GM12891 (cell line): ENCODE results near the gene EIF3I.
A peak's percentile ranks its signal among the peaks of the same experiment; 100 is the strongest.
"Not testable (repeated sequence)": the region's sequence is repeated elsewhere in the genome, so short reads cannot be mapped to it uniquely, and the experiment has no call there.

Experiments used
- DNase-seq: peaks from one replicate; pipeline ENCODE4 v3.0.0; 2011; ENCODE audit warnings: low spot score; ENCODE audit not compliant: insufficient read length
- FAIRE-seq: peaks from 2 replicates; lab custom pipeline; 2011; peaks lifted over from hg19 to GRCh38; lab: Jason Lieb, UNC
- PAX5 ChIP-seq: IDR thresholded peaks from 2 replicates; pipeline ENCODE4 v1.6.1; 2011; ENCODE audit warnings: low read length, moderate library complexity, mild to moderate bottlenecking; ENCODE audit not compliant: insufficient read depth, severe bottlenecking
- POLR2A ChIP-seq: IDR thresholded peaks from 2 replicates; pipeline ENCODE4 v1.6.1; 2011; ENCODE audit warnings: low read depth, low read length, control low read depth
- POLR2AphosphoS5 ChIP-seq: IDR thresholded peaks from 2 replicates; pipeline ENCODE4 v1.6.1; 2011; ENCODE audit warnings: low read depth, low read length, control low read depth
- POU2F2 ChIP-seq: IDR thresholded peaks from 2 replicates; pipeline ENCODE4 v1.6.1; 2011; ENCODE audit warnings: low read depth, mild to moderate bottlenecking, control low read depth, low read length, moderate library complexity
- SPI1 ChIP-seq: IDR thresholded peaks from 2 replicates; pipeline ENCODE4 v1.6.1; 2011; ENCODE audit warnings: low read depth, low read length, control low read depth
- TAF1 ChIP-seq: IDR thresholded peaks from 2 replicates; pipeline ENCODE4 v1.6.1; 2011; ENCODE audit warnings: low read depth, low read length, control low read depth

The EIF3I gene

DNA sequence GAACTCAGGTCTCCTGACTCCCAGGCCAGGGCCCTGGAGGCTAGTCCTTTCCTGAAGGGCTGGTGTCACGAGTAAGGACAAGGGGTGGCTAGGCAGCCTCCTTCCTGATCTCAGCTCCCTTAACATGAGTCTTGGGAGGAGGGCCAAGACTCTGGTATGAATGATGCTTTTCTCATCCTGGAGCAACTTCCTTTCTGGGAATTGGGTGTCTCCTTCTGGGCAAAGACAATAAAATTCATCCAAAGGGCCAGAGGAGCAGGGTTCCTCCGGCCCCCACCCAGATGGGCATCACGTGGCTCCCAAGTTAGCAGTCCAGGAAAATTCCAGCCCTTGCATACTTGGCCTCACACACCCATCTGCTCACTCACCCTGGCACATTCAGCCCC, 24.7 kb downstream of the EIF3I start, which contains the start of gene FAM167B:
Gene FAM167B (plus strand): TSS at position 335 of the 386 bp plus-strand sequence. CDS start 200 bp downstream, outside the sequence.
- no peak for DNase-seq
- no peak for FAIRE-seq
- TF ChIP-seq TAF1 (no peak), POLR2AphosphoS5 (no peak), POU2F2 (no peak), SPI1 (no peak)

DNA sequence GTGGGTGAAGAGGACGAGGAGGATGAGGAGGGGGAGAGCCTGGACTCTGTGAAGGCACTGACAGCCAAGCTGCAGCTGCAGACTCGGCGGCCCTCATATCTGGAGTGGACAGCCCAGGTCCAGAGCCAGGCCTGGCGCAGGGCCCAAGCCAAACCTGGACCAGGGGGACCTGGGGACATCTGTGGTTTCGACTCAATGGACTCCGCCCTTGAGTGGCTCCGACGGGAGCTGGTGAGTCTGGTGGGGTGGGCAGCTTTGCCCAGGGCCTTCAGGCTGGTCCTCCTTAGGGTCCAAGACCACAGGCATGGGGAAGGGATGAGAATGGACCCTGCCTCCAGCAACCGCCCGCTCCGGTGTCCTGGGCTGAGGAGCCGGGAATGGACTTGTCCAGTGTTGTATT, 25.2 kb downstream of the EIF3I start:
- no peak for FAIRE-seq
- no peak for DNase-seq
- TF ChIP-seq POLR2A (no peak), POU2F2 (no peak), PAX5 (no peak), POLR2AphosphoS5 (no peak), TAF1 (no peak), SPI1 (no peak)

DNA sequence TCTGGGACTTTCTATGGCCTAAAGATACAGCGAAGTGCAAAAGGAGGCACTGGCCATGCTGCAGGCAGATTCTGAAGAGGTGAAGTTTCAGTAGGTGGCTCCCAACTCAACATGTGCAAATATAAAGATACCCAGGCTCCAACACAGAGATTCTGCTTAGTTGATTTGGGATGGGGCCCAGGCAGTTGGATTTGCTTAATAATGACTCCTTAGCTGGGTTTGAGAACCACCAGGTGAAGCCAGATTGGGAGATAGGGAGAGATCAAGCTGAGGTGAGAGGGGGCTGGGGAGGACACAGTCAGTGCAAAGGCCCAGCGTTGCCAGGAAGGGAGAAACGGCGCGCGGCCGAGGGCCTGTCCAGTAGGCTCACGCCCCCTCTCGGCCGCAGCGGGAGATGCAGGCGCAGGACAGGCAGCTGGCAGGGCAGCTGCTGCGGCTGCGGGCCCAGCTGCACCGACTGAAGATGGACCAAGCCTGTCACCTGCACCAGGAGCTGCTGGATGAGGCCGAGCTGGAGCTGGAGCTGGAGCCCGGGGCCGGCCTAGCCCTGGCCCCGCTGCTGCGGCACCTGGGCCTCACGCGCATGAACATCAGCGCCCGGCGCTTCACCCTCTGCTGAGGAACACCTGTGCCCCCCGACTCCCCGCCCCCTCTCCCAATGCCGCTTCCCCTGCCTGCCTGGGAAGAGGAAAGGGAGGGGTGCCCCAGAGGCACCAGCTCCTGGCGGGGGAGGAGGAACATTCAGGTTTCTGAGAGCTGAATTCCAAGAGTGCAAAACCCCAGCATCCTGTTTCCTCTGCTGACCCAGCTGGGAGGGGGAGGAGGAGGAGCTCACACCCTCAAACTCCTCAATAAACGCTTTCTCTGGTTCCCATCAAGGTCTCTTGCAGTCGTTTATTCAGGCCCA, 26.0 kb downstream of the EIF3I start:
- peak; percentile 97 for FAIRE-seq

DNA sequence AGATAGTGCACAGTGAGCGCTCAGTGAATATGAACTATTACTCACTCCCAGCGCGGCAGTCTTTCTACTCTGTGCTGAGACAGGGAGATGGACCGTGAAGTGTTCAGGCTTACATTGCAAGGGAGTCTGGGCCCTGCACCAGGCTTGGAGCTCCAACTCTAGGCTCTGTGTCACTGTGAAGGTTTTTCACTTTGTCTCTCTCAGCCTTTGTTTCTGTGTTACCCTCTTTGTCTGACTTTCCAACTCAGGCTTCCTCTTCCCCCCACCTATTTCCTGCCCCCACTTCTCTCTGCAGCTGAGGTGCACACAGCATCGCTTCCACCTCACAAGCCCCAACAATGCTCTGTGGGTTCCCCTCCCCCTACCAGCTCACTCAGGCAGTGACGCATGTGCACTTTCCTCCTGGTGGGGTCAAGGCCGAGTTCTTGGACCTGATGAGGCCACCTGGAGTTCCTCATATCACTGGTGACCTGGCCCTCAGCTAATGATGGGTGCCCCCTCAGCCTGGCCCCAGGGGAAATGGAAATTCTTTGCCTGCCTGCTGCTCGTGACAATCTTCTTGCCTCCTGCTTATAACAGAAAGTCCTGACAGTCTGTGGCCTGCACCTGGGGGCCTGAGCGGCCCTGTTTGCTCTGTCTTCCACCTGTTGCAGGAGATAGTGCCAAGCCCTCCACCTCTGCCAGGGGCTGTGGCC, 27.8 kb downstream of the EIF3I start:
- peak; percentile 97 for FAIRE-seq
- TF ChIP-seq POU2F2 (peak; percentile 85; the same call in 1 of the 2 replicates), SPI1 (peak; percentile 75), POLR2A (peak; percentile 46; the same call in 1 of the 2 replicates), PAX5 (no peak), POLR2AphosphoS5 (0 out of 2 replicates have a peak, but pooled peaks have one; percentile 20), TAF1 (no peak)
- peak; percentile 72 for DNase-seq

More for the DNA sequence above, 26.0 kb downstream of the EIF3I start:
- TF ChIP-seq POLR2AphosphoS5 (no peak), POU2F2 (no peak), PAX5 (no peak), TAF1 (no peak), SPI1 (no peak), POLR2A (no peak)
- DNase-seq, result peak; percentile 68

DNA sequence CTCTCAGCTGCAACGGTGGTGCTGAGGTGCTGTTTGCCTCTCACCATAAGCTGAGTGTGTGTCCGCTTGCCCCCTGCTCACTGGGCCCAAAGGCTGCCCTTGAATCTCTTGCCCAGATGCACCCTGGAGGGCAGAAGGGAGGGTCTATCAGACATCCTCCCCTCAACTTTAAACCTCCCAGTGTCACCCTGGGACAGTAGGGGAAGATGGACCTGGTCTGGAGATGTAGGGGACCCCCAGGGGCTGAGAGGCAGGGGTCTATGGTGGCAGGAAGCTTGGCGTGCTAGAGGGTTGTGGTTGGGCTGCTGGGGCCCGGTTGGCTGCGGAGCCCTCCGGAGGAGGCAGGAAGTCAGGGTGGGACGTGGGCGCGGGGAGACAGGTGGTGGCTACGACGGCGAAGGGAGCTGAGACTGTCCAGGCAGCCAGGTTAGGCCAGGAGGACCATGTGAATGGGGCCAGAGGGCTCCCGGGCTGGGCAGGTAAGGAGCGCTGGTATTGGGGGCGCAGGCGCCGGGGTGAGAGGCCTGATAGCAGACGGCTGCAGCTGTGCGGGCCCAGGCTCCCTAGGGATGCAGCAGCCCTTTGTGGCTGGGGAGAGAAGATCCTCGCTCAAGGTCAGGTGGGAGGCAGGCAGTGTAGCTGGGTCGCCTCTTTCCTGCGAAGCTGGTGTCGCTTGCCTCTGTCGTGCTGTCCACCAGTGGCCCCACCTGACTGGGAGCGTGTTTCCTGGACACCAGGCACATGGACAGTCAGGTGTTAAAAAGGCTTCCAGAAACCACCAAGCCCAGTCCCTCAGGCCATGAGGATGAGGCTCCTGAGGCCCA, 28.9 kb downstream of the EIF3I start, which contains the start of gene LCK:
Gene LCK (plus strand): TSS at position 373 of the 824 bp plus-strand sequence. CDS start 23,065 bp downstream, outside the sequence.
- no peak for FAIRE-seq
- TF ChIP-seq SPI1, result peak; percentile 40; the same call in 1 of the 2 replicates
- TF ChIP-seq POU2F2, result peak; percentile 85
- peak; percentile 96 for TF ChIP-seq POLR2A
- TF ChIP-seq PAX5, result no peak
- TF ChIP-seq TAF1, result peak; percentile 57; the same call in 1 of the 2 replicates
- TF ChIP-seq POLR2AphosphoS5, result peak; percentile 95
- DNase-seq, result no peak

DNA sequence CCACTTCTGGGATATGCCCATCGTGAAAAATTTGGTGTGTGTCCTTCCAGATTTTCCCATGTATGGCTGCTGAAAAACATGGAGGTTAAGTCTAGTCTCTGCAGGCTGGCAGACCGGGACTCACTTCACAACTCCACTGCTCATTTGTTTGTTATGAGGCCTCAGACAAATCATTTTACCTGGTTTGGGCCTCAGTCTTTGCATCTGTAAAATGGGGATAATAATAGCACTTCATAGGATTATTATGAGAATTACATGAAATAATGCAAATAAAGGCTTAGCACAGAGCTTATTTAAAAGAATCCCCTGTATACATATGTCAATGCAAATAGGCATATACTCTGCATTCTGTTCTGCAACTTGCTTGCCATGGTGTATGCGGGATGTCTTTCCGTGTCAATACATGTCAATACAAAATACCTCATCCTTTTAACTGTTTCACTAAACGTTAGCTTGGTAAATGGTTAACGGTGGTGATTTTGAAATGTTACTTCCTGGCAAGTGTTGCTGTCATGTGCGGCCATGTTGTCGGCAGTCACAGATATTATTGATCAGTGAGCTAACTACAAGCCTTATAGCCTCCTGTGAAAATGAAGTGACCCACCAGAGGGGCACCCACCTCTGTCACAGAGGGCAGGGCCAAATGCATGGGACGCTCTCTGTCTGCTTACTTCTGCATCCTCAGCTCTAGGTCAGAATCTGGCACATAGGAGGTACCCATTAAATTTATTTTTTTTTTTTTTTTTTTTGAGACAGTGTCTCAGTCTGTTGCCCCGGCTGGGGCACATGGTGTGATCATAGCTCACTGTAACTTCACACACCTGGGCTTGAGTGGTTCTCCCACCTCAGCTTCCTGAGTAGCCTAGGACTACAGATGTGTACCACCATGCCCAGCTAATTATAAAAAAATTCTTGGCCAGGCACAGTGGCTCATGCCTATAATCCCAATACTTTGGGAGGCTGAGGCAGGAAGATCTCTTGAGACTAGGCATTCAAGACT, 33.2 kb downstream of the EIF3I start:
- TF ChIP-seq POU2F2 (no peak), POLR2AphosphoS5 (no peak), SPI1 (no peak), POLR2A (no peak), TAF1 (no peak)
- DNase-seq (no peak), FAIRE-seq (peak; percentile 89)

DNA sequence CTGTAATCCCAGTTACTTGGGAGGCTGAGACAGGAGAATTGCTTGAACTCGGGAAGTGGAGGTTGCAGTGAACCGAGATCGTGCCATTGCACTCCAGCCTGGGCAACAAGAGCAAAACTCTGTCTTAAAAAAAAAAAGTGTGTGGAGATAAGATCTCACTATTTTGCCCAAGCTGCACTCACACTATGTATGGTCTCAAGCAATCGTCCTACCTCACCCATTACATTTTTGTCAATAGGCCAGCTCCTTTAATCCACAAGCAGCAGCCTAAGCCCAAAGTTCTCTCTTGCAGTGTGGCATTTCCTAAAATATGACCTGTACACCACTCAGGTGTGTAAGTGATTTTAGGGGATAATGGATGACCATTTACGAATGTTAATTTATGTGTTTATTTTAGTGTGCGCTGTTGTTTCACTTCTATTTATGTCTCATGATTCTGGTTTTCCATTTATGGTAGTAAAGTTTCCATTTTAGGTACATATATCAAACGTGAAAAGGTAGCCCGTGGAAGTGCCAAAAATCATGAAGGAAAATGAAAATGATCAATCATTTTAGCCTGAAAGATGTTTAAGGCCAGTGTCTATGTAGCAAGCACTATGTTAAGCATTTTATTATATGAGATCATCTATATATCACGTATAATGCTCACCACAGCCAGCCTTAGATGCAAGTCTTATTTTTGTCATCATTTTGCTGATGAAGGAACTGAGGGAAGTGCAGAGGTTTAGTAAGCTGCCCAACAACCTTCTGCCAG, 34.4 kb downstream of the EIF3I start:
- TF ChIP-seq SPI1 (no peak), POLR2AphosphoS5 (no peak), POLR2A (no peak), PAX5 (no peak), TAF1 (no peak), POU2F2 (no peak)
- DNase-seq, result no peak
- peak; percentile 78 for FAIRE-seq

DNA sequence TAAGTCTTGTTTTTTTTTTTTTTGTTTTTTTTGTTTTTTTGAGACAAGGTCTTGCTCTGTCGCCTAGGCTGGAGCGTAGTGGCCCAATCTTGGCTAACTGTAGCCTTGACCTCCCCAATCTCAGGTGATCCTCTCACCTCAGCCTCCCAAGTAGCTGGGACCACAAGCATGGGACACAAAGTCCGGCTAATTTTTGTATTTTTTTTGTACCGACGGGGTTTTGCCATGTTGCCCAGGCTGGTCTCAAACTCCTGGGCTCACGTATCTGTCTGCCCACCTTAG, 35.0 kb downstream of the EIF3I start:
- TF ChIP-seq POLR2AphosphoS5, result no peak
- no peak for TF ChIP-seq SPI1
- TF ChIP-seq POU2F2, result no peak
- TF ChIP-seq PAX5, result no peak
- no peak for TF ChIP-seq TAF1
- TF ChIP-seq POLR2A, result no peak
- no peak for DNase-seq
- FAIRE-seq, result no peak

DNA sequence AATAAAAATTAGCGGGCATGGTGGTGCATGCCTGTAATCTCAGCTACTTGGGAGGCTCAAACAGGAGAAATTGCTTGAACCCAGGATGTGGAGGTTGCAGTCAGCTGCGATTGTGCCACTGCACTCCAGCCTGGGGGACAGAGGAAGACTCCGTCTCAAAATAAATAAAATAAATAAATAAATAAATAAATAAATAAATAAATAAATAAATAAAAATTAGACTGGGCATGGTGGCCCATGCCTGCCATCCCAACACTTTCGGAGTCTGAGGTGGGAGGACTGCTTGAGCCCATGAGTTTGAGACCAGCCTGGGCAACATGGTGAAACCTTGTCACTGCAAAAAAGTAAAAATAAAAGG, 41.0 kb downstream of the EIF3I start:
- not testable (repeated sequence) for DNase-seq, FAIRE-seq
